Breast epithelium (tissue), 4 donors: ENCODE measurements around the gene SEPTIN8. TPM values are rescaled to one million over a fixed set of nuclear protein-coding genes. Genes with fewer than 3 reads are reported as not detected.

Source experiments
- DNase-seq, 2 donors: peaks; one replicate each; pipeline ENCODE4 v3.0.0-alpha.2; 2019; ENCODE audit warnings: low spot score in 2 of 2
- H3K27ac ChIP-seq, 2 donors: fragments of 200-600 bp; sonication (generic) in 1 of 2; one replicate each; pipeline ENCODE4 v1.5.1; 2016 to 2019; ENCODE audit warnings: mild to moderate bottlenecking in 1 of 2
- H3K27me3 ChIP-seq, 2 donors: fragments of 200-600 bp; sonication (generic) in 1 of 2; one replicate each; pipeline versions ENCODE4 v1.5.1 to v1.6.0; 2017 to 2019; ENCODE audit warnings: control low read depth in 1 of 2, mild to moderate bottlenecking in 1 of 2
- H3K36me3 ChIP-seq: fragments of 200-600 bp; one replicate; pipeline ENCODE4 v1.5.1; 2019
- H3K4me1 ChIP-seq, 2 donors: fragments of 200-600 bp; sonication (generic); one replicate each; pipeline ENCODE4 v1.5.1; 2016 to 2019; ENCODE audit warnings: control low read depth in 1 of 2
- H3K4me3 ChIP-seq, 3 donors: fragments of 200-600 bp; sonication (generic); 1 replicate in 2 of 3; 2 replicates in 1 of 3; pipeline ENCODE4 v1.5.1; 2016 to 2019; ENCODE audit warnings: mild to moderate bottlenecking in 3 of 3, moderate library complexity in 2 of 3
- H3K9me3 ChIP-seq, 2 donors: fragments of 200-600 bp; sonication (generic) in 1 of 2; one replicate each; pipeline ENCODE4 v1.5.1; 2016 to 2019; ENCODE audit warnings: control low read depth in 1 of 2
- CTCF ChIP-seq, 3 donors: fragments of 450-650 bp; IDR thresholded peaks; one replicate each; pipeline ENCODE4 v1.5.1; 2016 to 2017; ENCODE audit warnings: antibody characterized with exemption in 3 of 3, mild to moderate bottlenecking in 3 of 3, moderate library complexity in 3 of 3
- POLR2A ChIP-seq: fragments of 450-650 bp; IDR thresholded peaks from one replicate; pipeline ENCODE4 v1.6.1; 2016; ENCODE audit warnings: antibody characterized with exemption, mild to moderate bottlenecking, moderate library complexity
- POLR2AphosphoS5 ChIP-seq, 3 donors: sonication (generic); formaldehyde crosslinking; IDR thresholded peaks; one replicate each; pipeline ENCODE4 v1.6.1; 2017; ENCODE audit warnings: antibody characterized with exemption in 3 of 3
- intact Hi-C: fragments of 100-400 bp; cut with DNase I; formaldehyde crosslinking; loops from one replicate; pipeline ENCODE4 v1.15.1; 2023; ENCODE audit warnings: low total_unique reads
- total RNA-seq, 3 donors: library from RNA; depleted of rRNA; stranded (reverse); fragments of >200 nt; gene quantifications; one replicate each; pipeline ENCODE4 v1.1.0, GENCODE V29; 2016

Gene SEPTIN8
- total RNA-seq, 3 donors from 2014 or later: 26.4 to 43.0 (median 40.0) TPM

GRCh38 chr5:132778856-132779255 is 1.8 kb upstream of the SEPTIN8 start:
- DNase-seq: no peak
- H3K4me3 ChIP-seq: no peak overlapping the region
- no peak overlapping the region for H3K27ac ChIP-seq
- peaks cover 0 to 3% of the 10 kb centered on the region in 2 donors for H3K4me1 ChIP-seq
- no peak for TF ChIP-seq POLR2AphosphoS5 (IDR thresholded peaks at IDR 0.05)
- TF ChIP-seq CTCF (IDR thresholded peaks at IDR 0.05): no peak
- TF ChIP-seq POLR2A: no peak
- H3K9me3 ChIP-seq: no peaks in the 10 kb centered on the region
- no peaks in the 10 kb centered on the region for H3K27me3 ChIP-seq
- no peaks in the 10 kb centered on the region for H3K36me3 ChIP-seq
- intact Hi-C loops: no loop called here

DNA sequence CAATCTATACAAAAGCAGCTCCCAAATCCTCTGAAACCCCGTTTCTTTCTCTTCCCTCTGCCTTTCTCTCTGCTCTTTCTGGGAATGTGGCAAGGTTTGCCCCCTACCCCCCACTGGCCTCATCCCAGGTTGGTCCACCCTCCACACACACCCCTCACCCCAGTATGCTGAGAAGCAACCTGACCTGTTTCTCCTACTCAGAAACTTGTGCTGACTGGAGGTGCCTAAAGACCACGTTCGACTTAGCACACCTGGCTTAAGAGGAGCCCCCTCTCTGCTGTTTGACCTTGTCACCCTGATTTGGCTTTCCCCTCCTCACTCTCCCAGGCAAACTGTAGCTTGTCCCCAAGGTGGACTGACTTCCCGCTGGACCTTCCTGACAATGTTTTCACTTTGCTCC is 1.1 kb upstream of the SEPTIN8 start:
- peak overlapping the region in 2 of 3 donors; percentile 85 to 99 for H3K4me3 ChIP-seq
- DNase-seq: no peak
- H3K27ac ChIP-seq: peak overlapping the region; percentile 79 to 94
- no peak for TF ChIP-seq POLR2A
- TF ChIP-seq POLR2AphosphoS5 (IDR thresholded peaks at IDR 0.05): no peak
- no peak for TF ChIP-seq CTCF (IDR thresholded peaks at IDR 0.05)
- intact Hi-C loops: no loop called here
- H3K4me1 ChIP-seq: peaks cover 0 to 3% of the 10 kb centered on the region in 2 donors
- no peaks in the 10 kb centered on the region for H3K36me3 ChIP-seq
- H3K9me3 ChIP-seq: no peaks in the 10 kb centered on the region
- H3K27me3 ChIP-seq: no peaks in the 10 kb centered on the region

- Histone ChIP-seq H3K9me3 (no peaks in the 10 kb centered on the region), H3K27ac (peak overlapping the region; percentile 79 to 94), H3K4me1 (peaks cover 0 to 3% of the 10 kb centered on the region in 2 donors), H3K4me3 (peak overlapping the region; percentile 81 to 99 (median 85)), H3K27me3 (no peaks in the 10 kb centered on the region), H3K36me3 (no peaks in the 10 kb centered on the region)
- TF ChIP-seq POLR2AphosphoS5 (IDR thresholded peaks at IDR 0.05) (no peak), POLR2A (no peak), CTCF (IDR thresholded peaks at IDR 0.05) (no peak)
- intact Hi-C loops: no loop called here
- DNase-seq: no peak
Observed at GRCh38 chr5:132776938-132777208, 166 bp downstream of the SEPTIN8 start.

DNA sequence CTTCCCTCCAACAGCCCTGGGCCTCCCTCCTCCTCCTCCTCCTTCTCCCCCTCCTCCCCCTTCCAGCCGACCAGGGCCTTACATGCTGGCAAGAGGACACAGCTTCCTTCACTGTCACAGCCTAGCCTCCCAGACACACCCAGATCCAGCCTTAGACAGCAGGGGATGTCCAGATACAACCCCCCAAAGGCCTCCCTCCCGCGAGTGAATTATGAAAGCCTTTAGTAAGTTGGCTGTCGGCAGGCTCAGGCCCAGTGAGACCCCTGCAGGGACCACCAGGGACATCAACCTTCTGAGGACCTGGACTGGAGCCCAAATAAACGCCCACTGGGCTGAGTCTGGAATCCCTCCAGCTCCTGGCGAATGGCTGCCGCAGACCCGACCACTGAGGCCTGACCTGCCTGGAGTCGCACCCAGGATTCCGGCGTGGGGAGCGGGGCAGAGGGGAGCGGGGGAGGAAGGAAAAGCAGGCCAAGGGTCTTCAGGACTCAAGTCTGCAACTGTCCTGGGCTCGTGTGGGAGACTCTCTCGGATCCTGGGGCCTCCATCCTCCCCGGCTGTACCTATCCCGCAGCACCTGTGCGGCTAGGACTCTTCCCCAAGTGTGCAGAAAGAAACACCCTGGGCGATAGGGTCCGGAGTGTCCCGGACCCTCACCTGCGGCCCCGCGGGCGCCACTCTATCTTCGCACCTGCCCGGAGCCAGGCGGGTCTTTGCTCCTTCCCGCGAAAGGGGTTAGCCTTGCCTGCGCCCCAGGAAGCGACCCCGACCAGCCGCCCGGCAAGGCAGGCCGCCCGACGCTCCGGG is 705 bp downstream of the SEPTIN8 start:
- Histone ChIP-seq H3K4me3 (peak overlapping the region; percentile 81 to 99 (median 85)), H3K36me3 (no peaks in the 10 kb centered on the region), H3K27me3 (no peaks in the 10 kb centered on the region), H3K4me1 (peaks cover 0 to 3% of the 10 kb centered on the region in 2 donors), H3K9me3 (no peaks in the 10 kb centered on the region), H3K27ac (peak overlapping the region; percentile 79 to 94)
- no peak for DNase-seq
- intact Hi-C loops: no loop called here
- TF ChIP-seq CTCF (IDR thresholded peaks at IDR 0.05) (no peak), POLR2AphosphoS5 (IDR thresholded peaks at IDR 0.05) (no peak), POLR2A (no peak)

- intact Hi-C loops: no loop called here
- Histone ChIP-seq H3K4me3 (peak overlapping the region in 2 of 3 donors; percentile 85 to 99), H3K9me3 (no peaks in the 10 kb centered on the region), H3K27me3 (no peaks in the 10 kb centered on the region), H3K4me1 (peaks cover 3% of the 10 kb centered on the region in 2 donors), H3K27ac (peak overlapping the region; percentile 79 to 94), H3K36me3 (no peaks in the 10 kb centered on the region)
- DNase-seq: no peak
- TF ChIP-seq CTCF (IDR thresholded peaks at IDR 0.05) (no peak), POLR2AphosphoS5 (IDR thresholded peaks at IDR 0.05) (no peak), POLR2A (no peak)
Observed at GRCh38 chr5:132775476-132775961, 1.5 kb downstream of the SEPTIN8 start.
